Mesendoderm (in vitro differentiated cells): ENCODE measurements around the gene STX8.

ENCODE experiments used
- DNase-seq: peaks from one replicate; pipeline ENCODE4 v3.0.0; 2013
- H2AK5ac ChIP-seq: 2 replicates; pipeline ENCODE4 v1.6.1; 2013; ENCODE audit warnings: low read length, inconsistent platforms
- H2BK120ac ChIP-seq: 2 replicates; pipeline ENCODE4 v1.6.1; 2013; ENCODE audit warnings: low read depth, mild to moderate bottlenecking, low read length, moderate library complexity, mixed read lengths
- H2BK15ac ChIP-seq: replicated peaks from 2 replicates; pipeline ENCODE4 v1.6.1; 2013; ENCODE audit warnings: low read depth, mild to moderate bottlenecking, moderate library complexity
- H2BK5ac ChIP-seq: 2 replicates; pipeline ENCODE4 v1.6.1; 2013; ENCODE audit warnings: low read length, inconsistent platforms
- H3K18ac ChIP-seq: 2 replicates; pipeline ENCODE4 v1.6.1; 2013; ENCODE audit warnings: mild to moderate bottlenecking, low read length, mixed read lengths
- H3K23ac ChIP-seq: one replicate; pipeline ENCODE4 v1.6.1; 2013; ENCODE audit warnings: low read length
- H3K27ac ChIP-seq: 2 replicates; pipeline ENCODE4 v1.5.1; 2013; ENCODE audit warnings: low read depth, mild to moderate bottlenecking, inconsistent platforms, low read length, moderate library complexity
- H3K27me3 ChIP-seq: 2 replicates; pipeline ENCODE4 v1.6.1; 2013; ENCODE audit warnings: low read length, control low read depth, mild to moderate bottlenecking, inconsistent platforms; ENCODE audit not compliant: insufficient read depth, poor library complexity
- H3K36me3 ChIP-seq: 2 replicates; pipeline ENCODE4 v1.6.1; 2013; ENCODE audit warnings: low read length, inconsistent platforms; ENCODE audit not compliant: control insufficient read depth, insufficient read depth
- H3K4ac ChIP-seq: one replicate; pipeline ENCODE4 v1.6.1; 2013; ENCODE audit warnings: low read depth, mild to moderate bottlenecking, low read length, moderate library complexity
- H3K4me1 ChIP-seq: 2 replicates; pipeline ENCODE4 v1.6.1; 2013; ENCODE audit warnings: low read depth, low read length, inconsistent platforms; ENCODE audit not compliant: control insufficient read depth
- H3K4me2 ChIP-seq: 2 replicates; pipeline ENCODE4 v1.6.1; 2013; ENCODE audit warnings: low read length
- H3K4me3 ChIP-seq: 2 replicates; pipeline ENCODE4 v1.5.1; 2013; ENCODE audit warnings: mild to moderate bottlenecking, low read length
- H3K56ac ChIP-seq: one replicate; pipeline ENCODE4 v1.6.1; 2013; ENCODE audit warnings: low read length
- H3K79me1 ChIP-seq: 2 replicates; pipeline ENCODE4 v1.6.1; 2013; ENCODE audit warnings: low read length, inconsistent platforms
- H3K79me2 ChIP-seq: 2 replicates; pipeline ENCODE4 v1.6.1; 2013; ENCODE audit warnings: mild to moderate bottlenecking, low read length; ENCODE audit not compliant: control insufficient read depth, insufficient read depth
- H3K9ac ChIP-seq: 2 replicates; pipeline ENCODE4 v1.6.1; 2013; ENCODE audit warnings: low read length, inconsistent platforms
- H4K5ac ChIP-seq: one replicate; pipeline ENCODE4 v1.6.1; 2013; ENCODE audit warnings: low read length
- H4K8ac ChIP-seq: one replicate; pipeline ENCODE4 v1.6.1; 2013; ENCODE audit warnings: low read depth, mild to moderate bottlenecking, control low read depth, low read length, moderate library complexity
- WGBS: extraction: QIAGEN DNeasy Blood & Tissue Kit; methylation state at CpG from one replicate; pipeline ENCODE4 v1.1.7; 2013; ENCODE audit warnings: low lambda C conversion rate, missing lambda C conversion rate; ENCODE audit not compliant: insufficient coverage; ENCODE audit errors: extremely low coverage; 5-methylcytosine and 5-hydroxymethylcytosine counted together

The STX8 gene

GRCh38 chr17:9213303-9213640, 362.3 kb downstream of the STX8 start:
- H2BK120ac ChIP-seq = no peak overlapping the region
- H3K23ac ChIP-seq = no peak overlapping the region
- H3K4ac ChIP-seq = no peak overlapping the region
- DNase-seq = no peak
- H3K27ac ChIP-seq = no peak overlapping the region
- H3K9ac ChIP-seq = no peak overlapping the region
- H4K8ac ChIP-seq = no peak overlapping the region
- no peak overlapping the region for H3K18ac ChIP-seq
- peaks cover 10% of the 10 kb centered on the region for H3K4me1 ChIP-seq
- no peak overlapping the region for H3K4me3 ChIP-seq
- H3K4me2 ChIP-seq = no peak overlapping the region
- no peaks in the 10 kb centered on the region for H3K27me3 ChIP-seq
- H3K79me2 ChIP-seq = no peaks in the 10 kb centered on the region
- H3K56ac ChIP-seq = no peak overlapping the region
- no peak overlapping the region for H2BK5ac ChIP-seq
- H2BK15ac ChIP-seq = no peak overlapping the region
- H2AK5ac ChIP-seq = no peak overlapping the region
- no peaks in the 10 kb centered on the region for H3K36me3 ChIP-seq
- no CpG with 5 or more reads among the region's 3 CpGs for WGBS
- H3K79me1 ChIP-seq = no peaks in the 10 kb centered on the region
- no peak overlapping the region for H4K5ac ChIP-seq

GRCh38 chr17:9212376-9213302, 363.0 kb downstream of the STX8 start:
- no peak for DNase-seq
- H3K4ac ChIP-seq = no peak overlapping the region
- H2AK5ac ChIP-seq = no peak overlapping the region
- no peak overlapping the region for H2BK15ac ChIP-seq
- H3K4me2 ChIP-seq = no peak overlapping the region
- no peak overlapping the region for H4K5ac ChIP-seq
- no peaks in the 10 kb centered on the region for H3K79me1 ChIP-seq
- no peaks in the 10 kb centered on the region for H3K79me2 ChIP-seq
- no peaks in the 10 kb centered on the region for H3K27me3 ChIP-seq
- peaks cover 5% of the 10 kb centered on the region for H3K4me1 ChIP-seq
- no peak overlapping the region for H2BK120ac ChIP-seq
- no peak overlapping the region for H3K56ac ChIP-seq
- H3K18ac ChIP-seq = no peak overlapping the region
- WGBS = no CpG with 5 or more reads among the region's 30 CpGs
- no peak overlapping the region for H4K8ac ChIP-seq
- H3K9ac ChIP-seq = no peak overlapping the region
- H3K4me3 ChIP-seq = no peak overlapping the region
- no peak overlapping the region for H3K23ac ChIP-seq
- no peak overlapping the region for H3K27ac ChIP-seq
- no peak overlapping the region for H2BK5ac ChIP-seq
- H3K36me3 ChIP-seq = no peaks in the 10 kb centered on the region

GRCh38 chr17:9211133-9211765, 364.4 kb downstream of the STX8 start:
- Histone ChIP-seq H4K5ac (no peak overlapping the region), H2BK120ac (no peak overlapping the region), H3K79me1 (no peaks in the 10 kb centered on the region), H3K9ac (no peak overlapping the region), H3K4me3 (no peak overlapping the region), H4K8ac (no peak overlapping the region), H3K79me2 (no peaks in the 10 kb centered on the region), H3K27ac (peak overlapping the region; percentile 46), H3K4me1 (peaks cover 2% of the 10 kb centered on the region), H2BK15ac (no peak overlapping the region), H3K23ac (no peak overlapping the region), H3K27me3 (no peaks in the 10 kb centered on the region), H3K4ac (no peak overlapping the region), H3K18ac (no peak overlapping the region), H3K56ac (no peak overlapping the region), H3K4me2 (no peak overlapping the region), H2BK5ac (no peak overlapping the region), H3K36me3 (no peaks in the 10 kb centered on the region), H2AK5ac (no peak overlapping the region)
- WGBS = no CpG with 5 or more reads among the region's 13 CpGs
- DNase-seq = peak; percentile 82

- Histone ChIP-seq H3K27me3 (no peaks in the 10 kb centered on the region), H3K4ac (no peak overlapping the region), H2AK5ac (no peak overlapping the region), H3K4me1 (peaks cover 2% of the 10 kb centered on the region), H3K56ac (no peak overlapping the region), H3K79me2 (no peaks in the 10 kb centered on the region), H2BK120ac (no peak overlapping the region), H3K27ac (no peak overlapping the region), H3K23ac (no peak overlapping the region), H4K8ac (no peak overlapping the region), H4K5ac (no peak overlapping the region), H3K36me3 (no peaks in the 10 kb centered on the region), H2BK5ac (no peak overlapping the region), H3K4me2 (no peak overlapping the region), H3K4me3 (no peak overlapping the region), H3K79me1 (no peaks in the 10 kb centered on the region), H3K9ac (no peak overlapping the region), H2BK15ac (no peak overlapping the region), H3K18ac (no peak overlapping the region)
- DNase-seq = no peak
- no CpG with 5 or more reads among the region's 7 CpGs for WGBS
These were observed 365.7 kb downstream of the STX8 start for GRCh38 chr17:9209781-9210370.

GRCh38 chr17:9209347-9209746, 366.3 kb downstream of the STX8 start:
- no peak overlapping the region for H4K5ac ChIP-seq
- no peaks in the 10 kb centered on the region for H3K36me3 ChIP-seq
- no peak overlapping the region for H3K56ac ChIP-seq
- no peak for DNase-seq
- no peak overlapping the region for H3K4me2 ChIP-seq
- H2BK120ac ChIP-seq = no peak overlapping the region
- no peak overlapping the region for H4K8ac ChIP-seq
- no peak overlapping the region for H2BK5ac ChIP-seq
- no peak overlapping the region for H3K18ac ChIP-seq
- no peak overlapping the region for H3K4me3 ChIP-seq
- no peak overlapping the region for H3K23ac ChIP-seq
- H3K4me1 ChIP-seq = peaks cover 2% of the 10 kb centered on the region
- no peak overlapping the region for H3K4ac ChIP-seq
- H3K27me3 ChIP-seq = no peaks in the 10 kb centered on the region
- no peak overlapping the region for H2AK5ac ChIP-seq
- H3K27ac ChIP-seq = no peak overlapping the region
- H2BK15ac ChIP-seq = no peak overlapping the region
- H3K79me2 ChIP-seq = no peaks in the 10 kb centered on the region
- no peak overlapping the region for H3K9ac ChIP-seq
- no peaks in the 10 kb centered on the region for H3K79me1 ChIP-seq
- no CpG with 5 or more reads among the region's 5 CpGs for WGBS
